Stimulated activated CD8-positive, alpha-beta memory T cell treated with anti-CD3 and anti-CD28 coated beads, Interleukin-7, amount 100 ng/mL, for 1 hour (primary cell): Measurements from ENCODE around the gene AP5S1.
A peak's percentile ranks its signal among the peaks of the same experiment; 100 is the strongest.

Source experiments
- DNase-seq, 2 donors: peaks; one replicate each; pipeline ENCODE4 v3.0.0-alpha.2; 2020; ENCODE audit warnings: low read depth in 2 of 2

The AP5S1 gene, protein sequence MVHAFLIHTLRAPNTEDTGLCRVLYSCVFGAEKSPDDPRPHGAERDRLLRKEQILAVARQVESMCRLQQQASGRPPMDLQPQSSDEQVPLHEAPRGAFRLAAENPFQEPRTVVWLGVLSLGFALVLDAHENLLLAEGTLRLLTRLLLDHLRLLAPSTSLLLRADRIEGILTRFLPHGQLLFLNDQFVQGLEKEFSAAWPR

DNA sequence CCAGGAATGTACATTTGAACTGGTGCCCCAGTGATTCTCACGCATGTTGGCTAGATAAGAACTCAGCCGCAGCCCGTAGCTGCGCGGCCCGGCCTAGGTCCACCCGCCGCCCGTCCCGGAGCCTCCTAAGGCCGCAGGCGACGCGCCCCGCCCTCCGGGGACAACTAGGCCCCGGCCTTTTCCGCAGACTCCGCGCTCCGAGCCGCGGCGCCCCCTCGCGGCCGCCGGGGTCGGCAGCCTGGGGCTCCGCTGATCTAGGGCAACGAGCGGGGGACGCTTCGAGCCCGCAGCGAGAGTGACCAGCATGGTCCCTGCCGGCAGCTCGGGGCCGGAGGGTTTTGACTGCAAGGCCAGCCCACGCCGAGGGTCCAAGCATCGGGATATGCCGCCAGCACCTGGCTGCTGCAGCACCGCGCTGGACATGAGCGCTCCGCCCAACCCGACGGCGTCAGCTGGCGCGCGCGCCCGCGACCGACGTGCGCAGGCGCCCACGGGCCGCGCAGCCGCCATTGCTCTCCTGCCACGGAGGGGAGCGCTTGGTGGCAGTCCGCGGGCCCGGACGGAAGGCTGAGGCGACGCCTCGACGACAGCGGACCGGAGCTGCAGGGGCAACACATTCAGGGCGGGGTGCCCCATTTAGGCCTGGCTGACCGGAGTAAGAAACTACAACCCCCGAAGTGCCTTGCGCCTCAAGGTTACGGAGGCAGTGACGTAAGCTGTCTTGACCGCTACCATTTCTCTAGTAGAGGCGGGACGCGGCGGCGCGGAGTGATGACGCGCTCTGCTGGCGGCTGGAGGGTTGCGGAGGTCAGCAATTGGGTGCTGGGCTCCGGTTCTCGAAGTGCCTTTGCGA, at the start of gene AP5S1:
Gene AP5S1 (plus strand): TSS at position 500 of the 853 bp plus-strand sequence. CDS start 1,571 bp downstream, outside the sequence.
- DNase-seq: peak; percentile 77 to 85

DNA sequence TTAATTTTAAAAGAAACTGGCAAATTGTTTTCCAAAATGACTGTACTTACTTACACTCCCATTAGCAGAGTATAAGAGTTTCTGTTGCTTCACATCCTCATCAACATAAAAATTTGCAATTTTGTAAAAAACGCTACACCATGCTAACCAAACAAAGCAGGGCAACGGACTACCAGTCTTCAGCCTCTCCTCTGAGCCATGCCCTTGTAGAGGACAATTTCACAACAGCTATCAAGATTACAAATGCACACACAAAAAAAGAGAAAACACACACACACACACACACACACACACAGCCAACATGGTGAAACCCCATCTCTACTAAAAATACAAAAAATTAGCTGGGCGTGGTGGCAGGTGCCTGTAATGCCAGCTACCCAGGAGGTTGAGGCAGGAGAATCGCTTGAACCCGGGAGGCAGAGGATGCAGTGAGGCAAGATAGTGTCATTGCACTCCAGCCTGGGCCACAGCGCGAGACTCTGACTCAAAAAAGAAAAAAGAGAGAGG, 48.7 kb upstream of the AP5S1 start:
- DNase-seq: no peak

DNA sequence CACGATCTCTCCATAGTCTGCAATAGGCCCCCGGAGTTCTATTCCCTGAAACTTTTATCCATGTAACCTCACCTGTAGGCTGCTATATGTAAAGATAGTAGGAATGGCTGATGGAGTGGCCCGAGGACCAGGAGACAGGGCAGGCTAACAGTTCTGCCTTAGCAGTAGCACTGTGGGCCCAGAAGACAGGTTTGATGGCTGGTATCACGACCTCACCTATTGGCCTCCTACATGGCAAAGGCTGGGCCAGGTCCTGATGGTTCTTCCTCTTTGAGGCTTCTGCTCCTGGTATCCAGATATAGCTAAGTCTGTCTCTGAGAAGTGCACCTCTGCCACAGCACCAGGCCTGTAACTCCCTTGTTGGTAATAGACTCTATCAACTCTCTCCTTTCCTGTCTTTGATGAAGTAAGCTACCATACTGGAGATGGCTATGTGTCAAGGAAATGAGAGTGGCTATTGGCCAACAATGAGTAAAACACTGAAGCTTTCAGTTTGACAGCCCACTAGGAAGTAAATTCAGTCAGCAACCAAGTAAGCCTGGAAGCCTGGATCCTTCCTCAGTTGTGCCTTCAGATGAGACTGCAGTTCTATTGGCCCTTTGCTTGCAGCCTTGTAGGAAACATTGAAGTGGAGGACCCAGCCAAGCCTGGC, 44.8 kb upstream of the AP5S1 start:
- DNase-seq: no peak

DNA sequence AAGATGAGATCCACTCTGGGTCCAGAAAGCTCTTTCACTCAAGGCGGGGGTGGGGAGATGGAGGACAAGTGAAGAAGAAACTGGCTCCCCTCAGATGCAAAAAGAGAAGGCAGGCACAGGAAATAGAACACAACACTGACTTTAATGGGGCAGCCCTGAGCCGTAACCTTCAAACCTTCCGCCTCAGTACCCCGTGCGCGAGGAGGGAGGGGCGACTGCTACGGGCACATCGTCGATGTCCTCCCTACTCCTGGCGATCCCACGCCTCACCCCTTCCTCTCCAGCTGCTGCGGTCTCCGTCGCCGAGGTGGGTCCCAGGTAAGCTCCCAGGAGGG, 43.0 kb upstream of the AP5S1 start:
- no peak for DNase-seq

DNA sequence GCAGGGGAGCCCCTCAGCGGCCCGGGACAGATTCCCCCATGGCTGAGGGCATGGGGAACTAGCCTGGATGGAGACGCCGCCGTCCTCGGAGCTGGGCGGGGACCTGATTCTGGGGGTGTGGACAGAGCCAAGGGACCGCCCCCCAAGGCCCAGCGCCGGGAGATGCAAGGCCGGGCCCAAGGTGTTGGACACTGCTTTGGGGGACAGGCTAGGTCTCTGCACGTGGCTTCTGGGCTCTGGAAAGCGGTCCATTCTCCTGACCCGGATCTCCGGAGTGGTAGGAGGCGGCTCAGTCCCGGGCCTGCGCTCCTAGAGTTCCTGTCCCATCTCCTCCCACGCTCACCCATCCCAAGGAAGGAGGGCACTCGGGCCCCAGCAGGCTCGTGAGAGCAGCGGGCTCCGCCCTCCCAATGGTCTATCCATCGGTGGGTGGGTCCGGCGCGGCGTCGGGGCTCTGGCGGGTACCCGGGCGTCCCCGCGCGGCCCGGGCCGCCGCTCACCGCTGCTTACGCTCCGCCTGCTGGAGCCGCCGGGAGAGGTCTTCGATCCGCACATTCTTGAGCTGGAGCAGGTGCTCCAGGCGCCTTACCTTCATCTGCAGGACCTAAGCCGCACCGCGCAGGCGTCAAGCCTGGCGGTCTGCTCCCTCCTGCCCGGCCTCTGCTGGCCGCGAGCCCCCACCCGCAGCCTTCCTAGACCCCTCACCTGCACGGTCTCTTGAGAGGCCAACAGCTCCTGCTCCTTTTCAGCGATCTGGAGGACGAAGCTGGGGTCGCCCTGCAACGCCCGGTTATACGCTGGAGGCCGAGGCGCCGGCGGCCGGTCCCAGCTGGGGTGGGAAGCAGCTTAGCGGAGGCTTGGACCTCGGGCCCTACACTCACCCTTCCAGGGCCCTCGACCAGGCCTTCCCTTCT, 42.4 kb upstream of the AP5S1 start:
- DNase-seq: no peak

DNA sequence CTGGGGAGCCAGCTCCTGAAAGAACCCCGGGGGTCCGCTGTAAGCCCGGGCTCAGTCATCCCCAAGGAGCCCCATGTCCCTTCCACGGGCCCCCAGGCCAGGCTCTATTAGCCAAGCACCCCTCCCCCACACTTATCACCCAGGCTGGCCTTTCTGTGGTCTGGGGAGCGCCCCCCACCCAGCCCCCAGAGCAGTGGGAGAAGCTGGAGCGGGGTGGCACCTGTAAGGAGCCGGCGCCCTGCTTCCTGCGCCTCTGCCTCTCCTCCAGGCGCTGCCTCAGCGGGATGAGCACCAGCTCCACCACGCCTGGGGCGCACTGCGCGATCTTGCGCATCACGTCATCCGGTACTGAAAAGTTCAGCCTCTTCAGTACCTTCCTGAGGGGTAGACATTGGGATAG, 41.4 kb upstream of the AP5S1 start:
- DNase-seq: no peak

DNA sequence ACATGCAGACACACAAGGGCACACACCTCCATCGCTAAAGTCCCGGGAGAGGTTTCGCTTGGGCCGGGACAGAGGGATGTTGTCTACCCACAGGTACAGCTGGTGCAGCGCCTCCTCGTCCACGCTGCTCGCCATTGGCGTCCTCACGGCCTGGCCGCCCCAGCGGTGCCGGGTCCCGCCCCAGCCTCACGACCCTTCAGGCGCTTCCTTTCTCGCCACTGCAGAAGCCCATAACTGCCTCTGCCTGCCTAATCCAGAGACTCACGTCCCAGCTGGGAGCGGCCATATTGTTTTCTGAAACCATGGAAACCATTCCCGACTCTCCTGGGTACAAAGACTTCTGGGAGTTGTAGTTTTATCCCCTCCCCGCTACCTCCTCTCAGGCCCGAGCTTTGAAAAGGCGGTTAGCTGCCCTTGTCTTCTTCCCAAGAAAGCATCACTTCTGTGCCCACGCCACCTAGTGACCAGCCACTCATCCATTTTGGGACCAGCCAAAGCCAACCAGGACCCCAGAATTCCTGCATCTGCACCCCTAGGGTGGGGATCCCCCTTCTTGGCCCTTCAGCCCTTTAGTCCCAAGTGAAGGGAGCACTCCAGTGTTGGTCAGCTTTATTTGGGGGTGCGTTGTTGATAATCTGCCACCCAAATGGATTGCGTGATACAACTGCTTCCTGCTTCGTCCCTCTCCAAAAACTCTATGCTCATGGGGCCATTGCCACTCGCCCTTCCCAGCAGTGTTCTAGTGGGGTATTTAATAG, 39.0 kb upstream of the AP5S1 start, which contains the start of gene SPEF1:
Gene SPEF1 (minus strand): TSS at position 296 of the 758 bp plus-strand sequence. CDS start 161 bp downstream, at position 135.
- no peak for DNase-seq

DNA sequence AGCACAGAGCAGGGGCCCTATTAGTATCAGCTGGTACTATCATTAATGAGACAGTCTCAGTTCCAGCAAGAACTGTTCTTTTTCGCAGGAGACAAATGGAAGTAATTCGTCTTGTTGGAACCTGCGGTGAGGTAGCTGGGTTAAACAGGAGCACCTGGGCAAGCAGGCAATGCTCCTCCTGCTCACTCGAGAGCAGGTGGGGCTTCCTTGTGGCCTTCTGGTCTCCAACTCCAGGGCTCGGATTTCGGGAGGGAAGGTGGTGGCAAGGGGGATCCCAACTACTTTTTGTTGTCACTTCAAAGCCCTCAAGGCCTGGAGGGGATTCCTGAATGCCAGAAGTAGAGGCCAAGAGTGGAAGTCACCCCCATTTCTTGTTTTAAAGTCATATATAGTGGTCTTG, 37.8 kb upstream of the AP5S1 start:
- DNase-seq: no peak

DNA sequence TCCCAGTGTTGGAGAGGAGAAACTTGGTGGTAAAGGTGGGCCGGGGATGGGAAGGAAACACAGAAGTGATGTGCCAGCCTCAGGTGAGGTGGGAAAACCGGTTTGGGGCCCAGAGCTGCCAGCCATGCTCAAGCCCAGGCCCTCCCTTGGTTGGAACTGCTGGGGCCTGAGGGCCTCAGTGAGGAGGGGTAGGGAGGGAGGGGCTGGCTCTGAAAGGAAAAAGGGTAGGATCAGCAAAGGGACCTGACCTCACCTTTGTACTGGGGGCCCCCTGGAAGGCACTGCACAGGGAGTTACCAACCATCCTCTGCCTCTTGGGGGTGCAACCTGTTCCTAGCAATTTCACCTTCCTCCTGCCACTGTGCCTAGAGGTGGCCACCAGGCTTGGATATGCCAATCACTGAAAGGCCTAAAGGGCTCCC, 37.3 kb upstream of the AP5S1 start:
- no peak for DNase-seq

DNA sequence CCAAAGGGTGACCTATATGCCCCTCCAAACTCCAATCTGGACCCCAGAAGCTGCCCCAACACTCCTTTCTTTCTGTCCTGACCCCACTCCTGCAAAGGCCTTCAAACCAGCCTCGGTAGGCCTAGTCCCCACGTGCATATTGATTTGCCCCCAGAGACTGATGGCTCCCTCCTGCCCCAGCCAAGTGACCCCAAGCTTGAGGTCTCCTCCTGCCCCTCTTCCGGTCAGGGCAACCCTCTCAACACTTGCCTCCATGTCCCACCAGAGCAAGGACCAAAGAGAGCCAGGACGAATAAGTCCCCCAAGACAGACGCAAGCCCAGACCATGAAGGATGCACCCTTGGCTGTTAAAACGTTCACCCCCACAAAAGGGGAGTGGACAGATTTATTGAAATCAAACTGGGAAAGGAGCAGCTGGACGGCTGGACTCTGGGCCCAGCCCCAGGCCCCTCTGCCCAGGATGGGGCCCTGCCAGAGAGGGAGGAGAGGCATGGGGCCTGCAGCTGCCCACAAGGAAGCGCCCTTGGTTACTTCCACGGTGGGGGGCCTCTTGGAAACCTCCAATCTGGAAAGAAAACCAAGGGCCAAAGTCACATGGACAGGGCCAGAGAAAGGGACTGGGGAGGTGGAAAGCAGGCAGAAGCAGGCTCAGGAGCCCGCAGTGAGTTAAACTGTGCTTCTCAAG, 36.7 kb upstream of the AP5S1 start:
- no peak for DNase-seq

DNA sequence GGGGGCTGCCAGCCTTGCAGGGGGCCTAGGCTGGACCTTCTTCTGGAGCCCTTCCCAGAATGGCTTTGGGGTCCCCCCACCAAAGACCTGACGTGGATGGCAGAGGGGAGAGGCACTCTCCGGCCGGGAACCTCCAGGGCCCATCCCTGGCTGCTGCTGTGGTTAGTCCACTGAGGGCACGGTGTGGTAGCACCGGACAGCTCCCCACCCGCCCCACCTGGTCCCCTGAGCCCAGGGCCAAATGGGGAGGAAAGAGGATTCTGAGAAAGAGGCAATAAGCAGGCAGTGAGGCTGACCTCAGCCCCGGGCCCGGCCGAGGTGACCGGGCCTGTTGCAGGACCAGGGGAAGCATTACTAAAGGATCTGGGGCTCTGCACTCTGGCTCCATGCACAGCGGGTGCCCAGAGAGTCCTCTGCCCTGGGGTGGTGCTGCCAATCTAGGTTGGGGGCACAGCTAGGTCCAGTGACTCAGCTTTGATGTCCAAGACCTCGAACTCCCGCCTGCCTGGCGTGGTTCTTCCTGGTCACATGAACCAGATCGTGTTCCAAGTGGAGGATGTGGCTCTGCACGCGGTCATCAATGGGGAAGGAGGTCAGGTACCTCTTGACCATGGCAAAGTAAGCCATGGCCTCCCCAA, 36.0 kb upstream of the AP5S1 start:
- DNase-seq: no peak

DNA sequence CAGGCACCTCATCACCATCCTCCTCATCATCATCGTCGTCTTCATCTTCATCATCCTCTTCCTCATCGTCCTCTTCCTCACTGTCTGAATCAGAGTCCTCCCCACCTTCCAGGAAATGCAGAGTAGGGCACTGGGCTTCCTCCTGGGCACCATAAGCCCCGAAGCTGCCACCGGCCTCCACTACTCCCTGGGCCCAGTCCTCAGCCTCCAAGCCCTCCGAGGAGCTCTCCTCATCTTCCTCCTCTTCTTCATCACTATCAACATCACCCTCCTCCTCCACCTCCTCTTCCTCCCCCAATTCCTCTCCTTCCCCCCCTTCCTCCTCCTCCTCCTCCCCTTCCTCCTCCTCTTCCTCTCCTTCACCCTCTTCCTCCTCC, 35.5 kb upstream of the AP5S1 start:
- no peak for DNase-seq

DNA sequence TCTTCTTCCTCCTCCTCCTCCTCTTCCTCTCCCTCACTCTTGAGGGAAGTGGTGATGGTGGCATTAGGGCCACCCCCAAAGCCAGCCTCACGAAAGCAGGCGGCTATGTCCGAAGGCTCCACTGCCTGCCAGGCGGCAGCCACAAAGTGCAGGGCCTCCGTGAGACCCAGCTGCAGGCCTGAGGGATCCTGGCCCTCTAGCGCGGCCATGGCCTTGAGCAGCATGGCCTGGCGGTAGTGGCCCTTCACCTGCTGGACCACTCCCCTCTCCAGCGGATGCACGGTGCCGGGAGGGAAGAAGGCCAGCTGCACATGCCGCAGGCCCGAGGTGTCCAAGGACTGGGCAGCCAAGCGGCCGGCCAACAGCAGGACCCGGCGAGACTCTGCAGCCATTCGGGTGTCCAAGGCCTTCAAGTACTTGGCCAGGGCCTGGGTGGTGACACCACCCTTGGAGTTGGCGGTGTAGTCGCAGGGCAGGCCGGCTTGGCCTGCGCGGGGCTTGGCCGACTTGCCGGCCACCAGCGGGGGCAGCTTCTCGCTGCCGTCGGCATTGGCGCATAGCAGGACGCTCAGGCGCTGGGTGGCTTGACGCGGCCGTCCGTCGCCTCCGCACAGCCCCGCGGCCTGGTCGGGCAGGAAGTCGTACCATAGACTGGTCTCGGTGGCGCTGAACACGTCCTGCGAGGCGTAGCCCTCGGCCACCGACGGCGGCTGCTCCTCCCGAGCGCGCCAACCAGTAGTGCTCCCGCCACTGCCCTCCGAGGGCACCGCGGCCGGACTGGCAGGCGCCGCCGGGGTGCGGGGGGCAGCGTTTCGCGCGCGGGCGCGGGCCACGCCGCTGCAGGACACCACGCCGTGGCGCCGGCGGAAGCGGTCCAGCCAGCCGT, 34.9 kb upstream of the AP5S1 start:
- no peak for DNase-seq

DNA sequence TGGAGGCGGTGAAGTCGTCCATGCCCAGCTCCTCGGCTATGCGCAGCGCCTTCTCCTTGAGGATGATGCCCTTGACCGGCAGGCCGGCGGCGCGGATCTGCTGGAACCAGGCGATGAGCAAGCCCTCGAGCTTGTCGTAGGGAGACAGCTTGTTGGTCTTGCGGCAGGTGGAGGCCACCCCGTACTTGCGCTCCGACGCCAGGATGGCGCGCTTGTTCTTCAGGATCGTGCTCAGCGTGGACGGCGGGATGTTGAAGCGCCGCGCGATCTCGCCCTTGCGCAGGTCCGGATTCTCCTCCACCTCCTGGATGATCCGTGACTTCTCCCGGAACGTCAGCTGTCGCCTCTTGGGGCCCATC, 34.2 kb upstream of the AP5S1 start:
- DNase-seq: no peak

DNA sequence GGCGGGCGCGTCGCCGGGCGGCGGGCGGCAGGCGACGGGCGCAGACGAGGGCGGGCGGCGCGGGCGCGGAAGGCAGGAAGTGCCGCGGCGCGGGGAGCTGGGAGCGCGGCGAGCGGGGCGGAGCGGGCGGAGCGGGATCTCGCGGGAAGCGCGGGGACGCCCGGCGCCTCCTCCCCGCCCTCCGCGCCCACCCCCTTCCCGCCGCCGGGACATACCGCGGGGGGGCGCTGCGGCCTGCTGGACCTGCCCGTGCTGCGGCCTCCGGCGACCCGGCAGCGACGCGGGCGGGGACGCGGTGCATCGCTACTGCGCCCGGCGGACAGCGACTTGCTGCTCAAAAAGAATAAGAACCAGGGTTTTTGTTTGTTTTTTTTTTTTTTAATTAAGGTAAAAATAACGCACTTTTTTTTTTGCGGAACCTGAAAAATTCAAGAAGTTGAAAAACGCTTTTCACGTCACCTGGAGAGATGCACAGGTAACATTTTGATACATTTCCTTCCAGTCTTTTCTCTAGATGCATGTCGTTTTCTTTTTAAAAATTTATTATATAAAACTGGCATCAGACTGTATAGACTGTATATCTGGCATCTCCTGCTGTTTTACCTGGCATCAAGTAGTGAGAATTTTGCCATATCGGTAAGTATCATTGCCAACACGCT, 33.6 kb upstream of the AP5S1 start, which contains the start of gene CENPB:
Gene CENPB (minus strand): TSS at position 76 of the 659 bp plus-strand sequence. CDS start 257 bp downstream, outside the sequence.
- DNase-seq: peak; percentile 78 to 84

DNA sequence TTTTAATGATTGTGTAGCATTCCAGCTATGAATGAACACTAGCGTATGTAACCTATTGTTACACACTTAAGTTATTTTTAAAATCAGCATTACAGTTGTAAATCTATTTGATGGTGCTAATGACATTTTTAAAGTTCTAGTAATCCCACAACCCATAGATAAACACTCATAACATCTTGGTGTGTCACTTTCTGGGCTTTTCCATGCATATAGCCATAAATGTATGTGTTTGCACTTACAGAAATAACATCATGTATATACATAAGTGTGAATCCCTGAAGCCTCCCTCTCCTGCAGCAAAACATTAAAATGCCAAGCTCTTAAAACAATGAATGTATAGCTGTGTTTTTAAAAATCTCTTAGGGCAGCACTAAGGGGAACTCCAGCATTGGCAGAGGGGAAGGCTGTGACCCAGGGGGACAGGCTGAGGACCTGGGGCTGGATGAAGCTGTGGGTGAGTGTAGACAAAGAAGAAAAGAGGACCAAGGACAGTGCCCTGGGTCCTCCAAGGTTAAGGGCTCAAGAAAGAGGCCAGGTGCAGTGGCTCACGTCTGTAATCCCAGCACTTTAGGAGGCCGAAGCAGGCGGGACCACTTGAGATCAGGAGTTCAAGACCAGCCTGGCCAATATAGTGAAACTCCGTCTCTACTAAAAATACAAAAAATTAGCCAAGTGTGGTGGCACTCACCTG, 32.9 kb upstream of the AP5S1 start:
- no peak for DNase-seq

DNA sequence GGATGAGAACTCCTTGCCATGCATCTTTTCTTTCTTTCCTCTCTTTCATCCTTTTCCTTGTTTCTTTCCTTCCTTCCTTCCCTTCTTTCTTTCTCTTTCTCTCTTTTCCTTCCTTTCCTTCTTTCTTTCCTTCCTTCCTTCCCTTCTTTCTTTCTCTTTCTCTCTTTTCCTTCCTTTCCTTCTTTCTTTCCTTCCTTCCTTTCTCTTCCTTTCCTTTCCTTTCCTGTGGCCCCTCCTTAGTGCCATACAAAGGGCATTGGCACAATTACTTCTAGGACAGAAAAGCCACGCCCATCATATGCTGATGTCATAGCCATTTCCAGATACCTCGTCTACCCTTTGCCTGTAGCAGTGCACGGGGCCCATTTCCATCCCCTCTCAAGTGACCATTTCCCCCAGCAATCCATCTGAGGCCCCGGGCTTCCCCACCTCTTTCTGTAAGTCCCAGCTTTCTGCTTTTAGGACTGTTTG, 31.6 kb upstream of the AP5S1 start:
- DNase-seq: no peak
